Left renal cortex interstitium (tissue), 4 donors: Measurements from ENCODE around the gene PPP2R5C. TPM values are rescaled to one million over a fixed set of nuclear protein-coding genes. Genes with fewer than 3 reads are reported as not detected.
"Not testable (repeated sequence)": the region's sequence is repeated elsewhere in the genome, so short reads cannot be mapped to it uniquely, and the experiment has no call there.

Experiments used
- DNase-seq, 4 donors: peaks; one replicate each; pipeline ENCODE4 v3.0.0-alpha.2; 2013; ENCODE audit warnings: low read depth in 4 of 4, low spot score in 2 of 4, missing footprints in 1 of 4
- polyA plus RNA-seq, 4 donors: library from polyadenylated mRNA; unstranded; fragments of 120-200 nt; gene quantifications; one replicate each; pipeline ENCODE4 v1.2.1, GENCODE V29; 2013; ENCODE audit not compliant: insufficient read length in 4 of 4

The PPP2R5C gene
- polyA plus RNA-seq, 4 donors = 95.9 to 113 (median 105) TPM

DNA sequence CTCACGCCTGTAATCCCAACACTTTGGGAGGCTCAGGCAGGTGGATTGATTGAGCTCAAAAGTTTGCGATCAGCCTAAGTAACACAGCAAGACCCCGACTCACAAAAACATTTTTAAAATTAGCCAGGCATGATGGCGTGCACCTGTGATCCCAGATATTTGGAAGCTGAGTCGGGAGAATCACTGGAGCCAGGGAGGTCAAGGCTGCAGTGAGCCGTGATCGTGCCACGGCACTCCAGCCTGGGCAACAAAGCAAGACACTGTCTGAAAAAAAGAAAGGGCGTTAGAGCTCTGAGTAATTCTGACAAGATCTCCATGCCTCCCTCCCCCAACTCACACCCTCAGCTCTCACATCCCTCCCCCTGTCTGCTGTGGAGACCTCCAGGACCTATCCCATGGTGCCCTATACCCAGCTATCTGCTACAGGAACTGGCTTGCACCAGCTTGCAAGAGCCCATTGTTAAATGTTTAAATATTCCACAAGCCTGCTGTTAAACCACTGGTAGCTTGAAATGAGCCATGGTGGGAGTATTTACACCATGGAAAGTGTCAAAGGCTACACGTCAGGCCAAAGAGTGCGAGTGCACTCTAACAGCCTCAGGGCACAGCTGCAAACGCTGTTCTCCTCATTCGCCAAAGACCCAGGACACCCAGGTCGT lies 35.1 kb upstream of the PPP2R5C start:
- DNase-seq = no peak

DNA sequence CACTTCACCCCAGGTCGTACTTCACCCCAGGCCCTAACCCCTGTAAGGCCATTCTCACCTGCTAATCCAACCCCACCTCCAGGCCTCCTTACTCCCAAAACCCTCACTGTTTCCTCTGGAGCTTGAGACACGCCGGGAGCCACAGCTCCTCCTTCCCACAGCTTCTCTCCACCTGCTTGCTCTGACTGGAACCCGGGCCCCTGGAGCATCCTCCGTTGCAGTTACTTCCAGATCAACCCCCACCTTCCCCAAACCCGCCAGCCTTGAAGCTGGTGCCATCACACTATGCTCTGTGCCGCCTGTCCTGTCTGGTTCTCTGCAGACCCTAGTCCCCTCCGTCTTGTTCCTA lies 34.6 kb upstream of the PPP2R5C start:
- DNase-seq = no peak

DNA sequence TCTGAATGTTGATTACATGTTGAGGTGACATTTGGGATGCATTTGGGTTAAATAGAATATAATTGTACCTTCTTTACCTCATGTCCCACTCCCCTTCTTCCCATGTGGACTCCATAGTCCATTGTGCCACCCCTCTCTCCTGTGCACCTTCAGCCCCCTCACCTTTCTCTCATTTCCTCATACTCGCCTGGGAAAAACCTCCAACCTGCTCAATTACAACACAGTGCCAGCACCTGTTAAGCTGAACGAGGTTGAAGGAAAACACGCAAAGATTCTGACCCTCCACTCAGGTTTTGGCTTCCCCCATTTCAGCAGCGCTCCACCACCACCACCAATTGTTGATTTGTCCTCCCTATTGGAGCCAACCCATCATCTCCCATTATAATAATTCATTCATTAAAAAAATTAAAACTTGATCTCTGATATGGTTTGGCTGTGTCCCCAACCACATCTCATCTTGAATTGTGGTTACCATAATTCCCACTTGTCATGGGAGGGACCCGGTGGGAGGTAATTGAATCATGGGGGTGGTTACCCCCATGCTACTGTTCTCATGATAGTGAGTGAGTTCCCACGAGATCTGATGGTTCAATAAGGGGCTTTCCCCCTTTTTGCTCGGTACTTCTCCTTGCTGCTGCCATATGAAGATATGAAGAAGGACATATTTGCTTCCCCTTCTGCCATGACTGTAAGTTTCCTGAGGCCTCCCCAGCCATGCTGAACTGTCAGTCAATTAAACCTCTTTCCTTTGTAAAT lies 33.7 kb upstream of the PPP2R5C start:
- no peak for DNase-seq

DNA sequence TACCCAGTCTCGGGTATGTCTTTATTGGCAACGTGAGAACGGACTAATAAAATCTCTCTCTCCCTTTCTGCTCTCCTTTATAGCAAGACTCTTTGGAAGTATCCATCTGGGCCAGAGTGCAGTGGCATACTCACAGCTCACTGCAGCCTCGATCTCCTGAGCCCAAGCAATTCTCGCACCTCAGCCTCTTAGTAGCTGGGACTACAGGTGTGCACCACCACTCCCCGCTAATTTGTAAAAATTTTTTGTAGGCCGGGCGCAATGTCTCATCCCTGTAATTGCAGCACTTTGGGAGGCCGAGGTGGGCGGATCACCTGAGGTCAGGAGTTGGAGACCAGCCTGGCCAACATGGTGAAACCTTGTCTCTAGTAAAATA lies 33.2 kb upstream of the PPP2R5C start:
- no peak for DNase-seq

DNA sequence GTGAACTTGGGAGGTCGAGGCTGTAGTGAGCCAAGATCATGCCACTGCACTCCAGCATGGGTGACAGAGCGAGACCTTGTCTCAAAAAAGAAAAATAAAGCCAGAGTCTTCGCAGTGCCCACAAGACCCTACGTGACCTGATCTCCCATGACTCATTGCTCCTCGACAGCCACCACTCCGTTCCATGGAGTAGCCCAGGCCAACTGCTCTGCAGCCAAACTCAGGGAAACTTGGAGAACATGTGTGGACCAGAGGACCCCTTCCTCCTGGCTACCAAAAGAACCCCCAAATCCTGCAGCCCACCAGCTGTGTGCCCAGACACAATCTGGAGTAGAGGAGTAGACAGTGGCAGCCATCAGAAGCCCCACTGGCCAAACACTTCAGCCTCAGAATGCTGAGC lies 32.1 kb upstream of the PPP2R5C start:
- DNase-seq = no peak

DNA sequence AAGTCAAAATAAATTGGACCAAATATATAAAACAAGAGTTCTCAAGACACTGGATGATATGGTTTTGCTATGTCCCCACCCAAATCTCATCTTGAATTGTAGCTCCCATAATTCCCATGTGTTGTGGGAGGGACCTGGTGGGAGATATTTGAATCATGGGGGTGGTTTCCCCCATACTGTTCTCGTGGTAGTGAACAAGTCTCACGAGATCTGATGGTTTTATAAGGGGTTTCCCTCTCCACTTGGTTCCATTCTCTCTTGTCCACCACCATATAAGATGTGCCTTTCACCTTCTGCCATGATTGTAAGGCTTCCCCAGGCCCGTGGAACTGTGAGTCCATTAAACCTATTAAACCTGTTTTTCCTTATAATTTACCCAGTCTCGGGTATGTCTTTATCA lies 31.4 kb upstream of the PPP2R5C start:
- DNase-seq = not testable (repeated sequence)

DNA sequence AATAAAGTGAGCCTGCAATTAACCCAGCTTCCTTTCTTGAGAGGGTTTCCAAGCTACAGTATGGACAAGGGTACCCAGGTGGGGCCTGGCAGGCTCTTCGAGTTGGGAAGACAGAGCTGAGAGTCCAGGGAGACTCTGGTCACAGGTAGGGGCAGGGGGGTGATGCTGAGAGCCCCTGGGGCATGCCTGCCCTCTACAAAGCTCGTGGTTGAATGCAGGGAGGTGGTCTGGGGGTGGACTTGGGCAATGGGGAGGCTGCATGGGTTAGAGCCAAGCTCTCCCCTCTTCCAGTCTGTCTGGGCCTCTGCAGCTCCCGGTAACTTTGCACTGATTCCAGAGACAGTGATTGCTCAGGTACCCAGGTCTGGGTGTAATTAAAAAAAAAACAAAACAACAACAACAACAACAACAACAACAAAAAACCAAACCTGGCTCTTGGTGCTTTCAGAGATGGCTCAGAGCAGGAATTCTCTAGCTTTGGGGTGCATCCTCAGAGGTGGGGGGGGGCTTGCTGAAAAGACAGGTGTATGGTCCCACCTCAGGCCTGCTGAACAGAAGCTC lies 30.8 kb upstream of the PPP2R5C start:
- no peak for DNase-seq

DNA sequence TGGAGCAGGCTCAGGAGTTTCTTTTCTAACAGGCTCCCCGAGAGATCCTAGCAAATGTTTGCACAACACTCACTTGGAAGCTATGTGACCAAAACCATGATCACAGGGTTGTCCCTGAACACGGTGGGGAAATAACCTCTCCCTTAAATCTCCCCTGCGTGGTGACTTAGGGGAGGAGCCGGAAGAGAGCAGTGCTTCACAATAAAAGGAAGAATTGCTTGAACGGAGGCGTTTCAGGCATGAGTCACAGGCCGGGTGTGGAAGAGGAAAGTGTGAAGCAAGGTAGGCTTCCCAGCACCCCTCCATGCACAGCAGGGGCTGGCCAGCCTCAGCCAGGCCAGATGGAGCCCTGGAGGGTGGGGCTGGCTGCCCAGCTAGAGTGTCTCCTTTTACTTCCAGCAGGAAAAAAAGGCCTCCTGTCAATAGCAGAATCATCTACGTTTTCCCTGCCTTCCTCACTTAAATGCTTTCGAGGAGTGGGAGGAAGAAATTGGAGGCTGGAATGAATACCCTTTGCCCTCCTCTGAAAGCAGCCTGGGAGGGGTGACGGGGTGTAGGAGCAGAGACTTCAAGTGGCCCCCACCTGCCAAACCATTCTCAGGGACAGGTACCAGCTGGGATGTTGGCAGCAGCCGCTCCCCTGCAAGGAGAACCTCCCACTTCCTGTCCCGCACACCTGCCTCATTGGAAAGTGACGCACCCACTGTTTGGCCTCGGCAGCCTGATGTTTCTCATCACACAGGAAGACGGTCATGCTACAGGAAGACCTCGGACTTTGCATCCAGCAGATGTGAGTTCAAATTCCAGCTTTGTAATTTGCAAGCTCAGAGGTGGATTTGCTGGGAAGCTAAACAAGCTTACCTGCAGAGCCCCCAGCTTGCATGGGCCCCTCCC lies 30.1 kb upstream of the PPP2R5C start:
- peak in 1 of 4 donors; percentile 15 for DNase-seq

DNA sequence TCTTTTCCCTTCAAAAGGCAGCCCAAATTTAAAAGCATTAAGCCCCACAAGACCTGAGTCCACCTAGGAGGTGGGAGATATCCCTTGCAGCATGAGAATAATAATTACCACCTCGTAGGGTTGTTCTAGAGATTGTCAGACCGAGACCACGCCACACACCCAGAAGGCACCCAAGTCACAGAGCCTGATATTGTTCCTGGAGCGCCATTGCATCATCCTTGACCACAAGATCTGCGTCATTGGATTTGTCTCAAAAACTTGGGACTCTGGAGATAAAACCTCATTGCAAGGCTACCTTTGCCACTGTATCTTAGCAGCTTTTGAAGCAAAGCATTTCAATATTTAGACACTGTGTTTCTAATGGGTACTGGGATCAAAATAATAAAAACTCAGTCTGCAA lies 29.4 kb upstream of the PPP2R5C start:
- DNase-seq = no peak

DNA sequence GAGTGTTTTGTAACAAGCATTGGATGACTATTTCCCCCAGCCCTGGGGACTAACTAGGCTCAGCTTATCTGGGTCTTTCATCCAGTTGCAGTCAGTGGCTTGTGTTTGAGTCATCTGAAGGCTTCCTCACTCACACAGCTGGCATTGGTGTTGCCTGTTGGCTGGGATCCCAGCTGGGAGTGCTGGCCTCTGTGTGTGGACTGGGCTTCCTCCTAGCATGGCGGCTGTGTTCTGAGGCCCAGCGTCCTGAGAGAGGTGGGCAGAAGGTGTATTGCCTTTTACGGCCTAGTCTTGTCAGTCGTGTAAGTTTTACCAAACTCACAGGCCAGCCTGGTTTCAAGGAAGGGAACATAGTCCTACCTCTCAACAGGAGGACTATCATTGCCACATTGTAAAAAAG lies 28.3 kb upstream of the PPP2R5C start:
- DNase-seq = no peak

DNA sequence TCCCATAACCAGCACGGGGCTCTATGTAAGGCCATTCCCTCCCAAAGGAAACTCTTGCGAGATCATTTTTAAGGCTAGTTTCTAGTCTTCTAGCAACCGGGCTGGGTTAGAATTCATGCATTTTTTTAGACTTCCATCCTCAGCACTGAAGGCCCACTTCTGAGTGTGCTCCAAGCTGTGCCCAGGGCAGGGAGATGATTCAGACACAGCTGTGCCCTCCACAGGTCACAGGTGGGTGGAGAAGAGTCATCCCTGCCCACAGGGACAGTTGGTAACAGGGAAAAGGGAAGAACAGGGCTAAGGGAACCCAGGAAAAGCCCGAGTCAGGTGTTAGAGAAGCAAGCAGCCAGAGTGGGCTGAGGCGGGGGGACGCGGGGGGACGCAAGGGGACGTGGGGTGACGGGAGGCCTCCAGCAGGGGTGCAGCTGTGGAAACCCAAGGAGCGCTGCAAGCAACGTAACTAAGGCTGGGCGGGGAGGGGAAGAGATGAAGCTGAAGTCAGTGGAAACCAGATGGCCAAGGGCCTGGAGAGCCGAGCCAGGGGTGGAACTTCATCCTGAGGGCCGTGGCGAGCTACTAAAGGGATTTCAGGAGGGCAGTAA lies 27.2 kb upstream of the PPP2R5C start:
- DNase-seq = no peak

DNA sequence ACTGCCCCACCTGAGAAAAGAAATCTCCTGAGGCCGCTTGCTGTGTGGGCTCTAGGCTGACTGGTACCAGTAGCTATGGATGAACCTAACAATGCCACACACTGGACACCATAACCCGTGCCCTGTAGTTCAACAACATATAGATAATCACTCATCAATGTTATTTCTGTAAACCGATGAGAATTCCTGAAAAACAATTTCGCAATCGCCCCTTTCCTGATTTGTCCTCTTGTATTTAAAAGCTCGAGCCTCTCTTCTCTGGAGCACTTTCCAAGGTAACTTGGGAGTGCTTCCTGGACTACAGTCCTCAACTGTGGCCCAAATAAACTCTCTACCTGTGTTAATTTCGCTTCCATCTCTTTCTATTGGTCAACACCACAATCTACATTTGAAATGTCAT lies 26.1 kb upstream of the PPP2R5C start:
- no peak for DNase-seq

DNA sequence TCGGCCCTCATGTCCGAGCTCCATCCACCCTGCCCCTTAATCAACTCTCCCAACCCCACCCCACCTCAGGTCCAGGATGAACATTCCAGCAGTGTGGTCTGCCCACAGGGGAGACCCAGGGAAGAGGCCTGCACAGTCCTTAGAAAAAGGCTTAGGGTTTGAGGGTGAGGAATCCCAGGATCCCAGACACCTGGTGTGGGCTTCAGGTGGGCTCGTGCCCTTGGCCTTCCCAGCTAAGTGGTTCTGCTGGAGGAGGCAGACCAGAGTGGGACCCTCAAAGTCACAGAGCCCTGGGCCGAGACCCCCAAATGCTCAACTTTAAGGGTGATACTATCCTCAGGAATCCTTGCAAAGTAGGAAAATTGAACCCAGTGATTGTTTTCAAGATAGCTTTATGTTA lies 25.4 kb upstream of the PPP2R5C start:
- DNase-seq = no peak

DNA sequence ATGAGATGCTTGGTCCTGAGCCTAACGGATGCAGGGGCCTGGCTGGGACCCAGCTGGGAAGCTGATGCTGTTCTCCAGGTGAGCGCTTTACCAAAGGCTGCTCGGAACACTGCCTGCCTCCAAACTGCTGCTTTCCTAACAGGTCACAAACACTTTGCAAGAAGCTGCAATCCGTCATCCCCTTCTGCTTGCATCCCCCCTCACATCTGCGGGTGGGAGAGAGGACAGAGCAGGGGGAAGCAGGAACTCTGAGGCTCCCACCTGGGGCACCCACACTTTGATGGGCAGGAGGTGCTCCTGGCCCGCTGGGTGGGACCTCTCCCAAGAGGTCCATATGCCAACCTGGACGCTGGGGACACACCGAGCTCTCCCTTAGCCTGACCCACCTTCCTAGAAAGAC lies 24.9 kb upstream of the PPP2R5C start:
- no peak for DNase-seq

DNA sequence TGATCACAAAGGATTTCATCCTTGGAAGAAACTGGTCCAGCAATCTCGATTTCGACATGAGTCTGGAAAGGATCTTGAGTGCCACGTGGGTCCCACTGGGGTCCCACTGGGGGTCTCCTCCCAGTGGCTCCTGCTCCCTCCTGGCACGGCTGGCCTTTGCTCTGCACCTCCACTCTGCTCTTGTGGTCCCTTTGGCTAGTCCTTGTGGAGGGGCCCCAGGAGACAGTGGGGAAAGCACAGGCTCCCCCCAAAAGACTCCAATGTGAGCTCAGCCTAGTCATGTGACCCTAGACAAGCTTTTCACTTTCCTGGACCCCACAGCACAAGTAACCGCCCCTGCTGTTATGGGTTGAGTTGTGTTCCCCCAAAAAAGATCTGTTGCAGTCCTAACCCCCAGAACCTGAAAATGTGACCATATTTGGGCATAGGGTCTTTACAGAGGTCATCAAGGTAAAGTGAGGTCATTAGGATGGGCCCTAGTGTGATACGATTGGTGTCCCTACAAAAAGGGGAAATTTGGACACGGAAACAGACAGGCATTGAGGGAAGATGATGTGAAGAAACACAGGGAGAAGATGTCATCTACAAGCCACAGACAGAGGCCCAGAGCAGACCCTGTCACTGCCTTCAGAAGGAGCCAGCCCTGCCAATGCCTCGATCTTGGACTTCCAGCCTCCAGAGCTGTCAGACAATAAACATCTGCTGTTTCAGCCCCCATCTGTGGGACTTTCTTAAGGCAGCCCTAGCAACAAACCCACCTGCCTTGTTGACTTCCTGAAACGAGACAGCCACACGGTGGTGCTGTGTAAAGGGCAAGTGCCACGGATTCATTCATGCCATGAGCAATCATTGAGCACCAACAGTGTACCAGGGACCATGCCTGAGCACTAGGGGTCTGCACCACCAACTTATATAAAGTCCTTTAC lies 23.8 kb upstream of the PPP2R5C start:
- DNase-seq = no peak

DNA sequence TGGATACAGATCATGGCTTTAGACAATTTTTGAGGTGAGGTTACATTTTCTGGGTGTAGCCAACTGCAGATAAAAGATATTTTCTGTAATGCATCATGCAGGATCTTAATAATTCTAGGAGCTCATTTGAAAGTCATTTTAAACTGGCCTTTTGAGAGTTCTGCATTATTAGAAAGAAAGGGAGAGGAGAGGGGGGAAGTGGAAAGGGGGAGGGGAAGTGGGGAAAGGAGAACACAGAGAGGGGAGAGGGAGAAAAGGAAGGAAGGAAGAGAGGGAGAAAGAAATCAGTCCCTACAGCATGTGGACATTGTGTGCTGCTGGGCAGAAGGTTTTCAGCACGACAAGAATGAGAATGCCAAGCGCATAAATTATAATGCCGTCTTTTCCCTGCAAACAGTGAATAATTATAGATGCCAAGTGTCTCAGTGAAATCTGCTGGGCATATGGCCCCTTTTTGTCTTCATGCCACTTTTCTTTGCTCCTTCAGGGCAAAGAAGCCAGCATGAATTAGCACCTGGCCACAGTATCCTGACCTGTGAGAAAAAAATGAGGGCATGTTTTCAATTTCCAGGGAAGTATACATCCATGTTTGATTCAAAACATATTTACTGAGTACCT lies 22.7 kb upstream of the PPP2R5C start:
- no peak for DNase-seq

DNA sequence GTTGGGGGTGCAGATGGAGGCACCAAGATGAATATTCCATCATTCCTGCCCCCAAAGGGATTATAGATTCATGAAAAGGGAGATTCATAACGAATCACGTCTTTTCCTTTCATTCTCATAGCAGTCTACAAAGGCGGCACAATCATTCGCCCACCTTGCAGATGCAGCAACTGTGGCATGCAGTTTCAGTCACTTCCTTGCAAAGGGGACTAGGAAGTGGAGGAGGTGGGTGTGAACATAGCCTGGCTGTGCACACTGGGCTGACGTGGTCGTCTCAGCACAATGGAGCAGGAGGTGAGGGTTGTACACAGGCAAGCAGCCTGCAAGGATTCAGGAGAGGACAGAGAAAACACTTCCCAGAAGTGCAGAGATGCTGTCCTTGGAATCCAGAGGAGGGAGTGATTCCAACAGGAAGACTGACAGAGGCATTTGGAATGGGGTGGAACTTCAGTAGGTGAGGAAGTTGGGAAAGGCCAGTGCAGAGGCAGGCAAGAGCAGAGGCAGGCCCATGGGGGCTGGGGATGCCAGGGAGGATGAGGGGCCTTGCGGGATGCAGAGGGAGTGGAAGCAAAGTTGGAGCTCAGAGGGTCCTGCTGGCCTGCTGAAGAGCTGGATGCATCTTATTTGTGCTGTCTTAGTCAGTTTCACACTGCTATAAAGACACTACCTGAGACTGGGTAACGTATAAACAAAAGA lies 21.9 kb upstream of the PPP2R5C start:
- DNase-seq = no peak

DNA sequence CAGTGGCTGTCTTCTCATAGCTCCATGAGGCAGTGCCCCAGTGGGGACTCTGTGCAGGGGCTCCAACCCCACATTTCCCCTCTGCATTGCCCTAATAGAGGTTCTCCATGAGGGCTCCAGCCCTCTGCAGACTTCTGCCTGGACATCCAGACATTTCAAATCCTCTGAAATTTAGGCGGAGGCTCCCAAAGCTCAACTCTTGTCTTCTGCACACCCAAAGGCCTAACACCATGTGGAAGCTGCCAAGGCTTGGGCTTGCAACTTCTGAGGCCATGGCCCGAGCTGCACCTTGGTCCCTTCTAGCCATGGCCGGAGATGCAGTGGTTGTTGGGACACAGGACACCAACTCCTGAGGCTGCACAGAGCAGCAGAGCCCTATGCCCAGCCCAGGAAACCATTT lies 20.5 kb upstream of the PPP2R5C start:
- no peak for DNase-seq

DNA sequence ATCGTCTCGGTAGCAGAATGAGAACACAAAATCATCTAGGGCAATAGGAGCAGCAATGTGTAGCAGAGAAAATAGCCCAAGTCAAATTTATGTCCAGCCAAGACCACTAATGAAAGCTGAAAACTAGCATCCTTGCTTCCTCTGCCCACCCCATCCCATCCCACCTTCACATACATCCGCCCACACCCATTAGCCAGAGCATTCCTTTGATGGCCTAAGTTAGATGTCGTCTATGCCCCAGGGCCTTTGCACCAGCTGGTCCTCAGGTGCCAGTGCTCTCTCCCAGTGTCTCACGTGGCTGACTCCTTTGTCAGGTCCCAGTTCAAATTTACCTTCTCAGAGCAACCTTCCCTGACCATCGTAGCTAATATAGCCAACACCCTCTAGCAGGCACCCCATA lies 17.8 kb upstream of the PPP2R5C start:
- no peak for DNase-seq
